ENCODE results near the gene FAM89B.
"Not testable (repeated sequence)": the region's sequence is repeated elsewhere in the genome, so short reads cannot be mapped to it uniquely, and the experiment has no call there.

FAM89B gene

GRCh38 chr11:65572356-65573051 is at the start of gene FAM89B:
Gene FAM89B (plus strand): TSS chr11:65572538. CDS start chr11:65572670, 132 bp downstream.
- peak; percentile 71 for DNase-seq

- DNase-seq, result not testable (repeated sequence)
These were observed 49.4 kb upstream of the FAM89B start for GRCh38 chr11:65522718-65523630.

- not testable (repeated sequence) for DNase-seq
These were observed 48.7 kb upstream of the FAM89B start for GRCh38 chr11:65523631-65523968.

GRCh38 chr11:65524014-65524740 is 48.2 kb upstream of the FAM89B start:
- no peak for DNase-seq

GRCh38 chr11:65524741-65525545 is 47.4 kb upstream of the FAM89B start, which contains the start of gene SCYL1:
Gene SCYL1 (plus strand): TSS chr11:65525083. CDS start chr11:65525154, 71 bp downstream.
- peak; percentile 39 for DNase-seq

- DNase-seq, result no peak
These were observed 46.5 kb upstream of the FAM89B start for GRCh38 chr11:65525546-65526480.

GRCh38 chr11:65526744-65527143 is 45.6 kb upstream of the FAM89B start:
- DNase-seq, result no peak

GRCh38 chr11:65528819-65529350 is 43.5 kb upstream of the FAM89B start:
- no peak for DNase-seq

- no peak for DNase-seq
These were observed 42.7 kb upstream of the FAM89B start for GRCh38 chr11:65529475-65530156.

GRCh38 chr11:65530157-65530496 is 42.2 kb upstream of the FAM89B start:
- DNase-seq, result no peak

GRCh38 chr11:65532388-65533064 is 39.8 kb upstream of the FAM89B start:
- DNase-seq, result no peak

GRCh38 chr11:65535102-65535501 is 37.2 kb upstream of the FAM89B start:
- no peak for DNase-seq

GRCh38 chr11:65536412-65537295 is 35.7 kb upstream of the FAM89B start:
- no peak for DNase-seq

GRCh38 chr11:65537296-65537597 is 35.1 kb upstream of the FAM89B start:
- no peak for DNase-seq

GRCh38 chr11:65537620-65538231 is 34.6 kb upstream of the FAM89B start:
- DNase-seq, result no peak

- no peak for DNase-seq
These were observed 34.0 kb upstream of the FAM89B start for GRCh38 chr11:65538232-65538914.

GRCh38 chr11:65538915-65539743 is 33.2 kb upstream of the FAM89B start:
- DNase-seq, result no peak
